ENCODE data around the gene CFAP410.
A peak's percentile ranks its signal among the peaks of the same experiment; 100 is the strongest.
"Not testable (repeated sequence)": the region's sequence is repeated elsewhere in the genome, so short reads cannot be mapped to it uniquely, and the experiment has no call there.

CFAP410 gene

DNA sequence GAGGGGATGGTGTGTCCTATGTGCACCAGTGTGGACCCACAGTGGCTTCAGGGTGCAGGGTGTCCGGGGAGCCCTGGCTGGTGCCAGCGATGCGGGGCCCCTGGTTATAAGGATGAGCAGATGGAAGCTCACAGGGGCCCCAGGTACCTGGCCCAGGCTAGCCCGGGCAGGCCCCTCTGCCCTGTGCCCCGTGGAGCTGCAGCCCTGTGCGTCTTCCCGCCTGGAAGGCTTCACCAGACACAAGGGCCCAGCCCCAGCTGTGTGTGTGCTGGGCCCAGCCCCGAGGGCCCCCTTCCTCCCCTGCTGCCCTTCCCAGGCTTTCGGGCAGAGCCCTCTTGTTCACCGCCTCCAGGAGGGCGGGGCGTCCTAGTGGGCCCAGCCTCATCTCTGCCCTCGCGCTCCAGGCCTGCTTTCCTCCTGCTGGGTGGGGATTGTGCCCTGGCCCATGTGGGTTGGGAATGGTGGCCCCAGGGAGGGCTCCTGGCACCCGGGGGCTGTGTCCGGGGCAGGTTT is 23.4 kb downstream of the CFAP410 start:
- DNase-seq, result no peak

GRCh38 chr21:44314561-44314960 is 24.6 kb downstream of the CFAP410 start:
- DNase-seq, result no peak

- DNase-seq, result no peak
These were observed 25.1 kb downstream of the CFAP410 start for GRCh38 chr21:44314128-44314527.

DNA sequence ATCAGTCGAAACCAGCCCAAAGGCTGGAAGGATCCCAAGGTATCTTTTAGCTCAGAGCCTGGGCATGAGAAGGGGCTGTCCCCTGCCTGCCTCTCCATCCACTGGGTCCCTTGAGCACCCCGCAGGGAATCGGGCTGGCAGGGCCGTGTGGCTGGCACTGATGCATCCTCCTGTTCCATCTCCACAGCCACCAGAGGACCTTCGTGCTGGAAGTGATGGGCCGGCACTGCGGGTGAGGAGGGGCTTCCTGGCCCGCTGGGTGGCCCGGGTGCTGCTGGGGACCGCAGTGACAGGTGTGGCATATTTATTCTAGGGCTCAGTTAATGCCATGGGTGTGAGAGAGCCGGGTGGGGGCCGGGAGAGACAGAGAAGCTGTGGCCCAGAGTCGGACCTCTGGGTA is 25.7 kb downstream of the CFAP410 start:
- no peak for DNase-seq

DNA sequence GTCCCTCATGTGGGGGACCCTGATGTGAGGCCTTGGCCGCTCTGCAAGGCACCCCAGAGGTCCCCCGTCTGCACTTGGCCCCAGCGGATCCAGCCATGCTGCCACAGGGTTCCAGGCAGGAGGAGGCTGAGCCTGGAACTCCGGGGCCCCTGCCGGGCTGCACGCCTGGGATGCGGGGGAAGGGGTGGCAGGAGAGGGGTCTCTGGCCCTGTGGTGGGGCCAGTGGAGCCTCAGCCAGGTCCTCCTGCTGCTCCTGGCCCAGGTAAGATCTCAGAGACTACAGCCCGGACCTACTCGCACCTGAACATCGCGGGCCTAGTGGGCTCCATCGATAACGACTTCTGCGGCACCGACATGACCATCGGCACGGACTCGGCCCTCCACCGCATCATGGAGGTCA is 26.5 kb downstream of the CFAP410 start:
- no peak for DNase-seq

DNA sequence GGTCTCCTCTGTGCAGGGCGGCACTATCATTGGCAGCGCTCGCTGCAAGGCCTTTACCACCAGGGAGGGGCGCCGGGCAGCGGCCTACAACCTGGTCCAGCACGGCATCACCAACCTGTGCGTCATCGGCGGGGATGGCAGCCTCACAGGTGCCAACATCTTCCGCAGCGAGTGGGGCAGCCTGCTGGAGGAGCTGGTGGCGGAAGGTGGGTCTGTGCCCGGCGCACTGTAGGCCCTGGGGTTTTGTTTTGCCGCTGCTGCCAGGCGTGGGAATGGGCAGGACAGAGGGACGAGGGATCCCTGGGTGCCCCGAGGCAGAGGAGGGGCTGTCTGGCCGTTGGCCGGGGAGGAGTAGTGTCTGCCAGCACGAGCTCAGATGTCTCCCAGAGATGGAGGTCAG is 27.1 kb downstream of the CFAP410 start:
- DNase-seq, result no peak

DNA sequence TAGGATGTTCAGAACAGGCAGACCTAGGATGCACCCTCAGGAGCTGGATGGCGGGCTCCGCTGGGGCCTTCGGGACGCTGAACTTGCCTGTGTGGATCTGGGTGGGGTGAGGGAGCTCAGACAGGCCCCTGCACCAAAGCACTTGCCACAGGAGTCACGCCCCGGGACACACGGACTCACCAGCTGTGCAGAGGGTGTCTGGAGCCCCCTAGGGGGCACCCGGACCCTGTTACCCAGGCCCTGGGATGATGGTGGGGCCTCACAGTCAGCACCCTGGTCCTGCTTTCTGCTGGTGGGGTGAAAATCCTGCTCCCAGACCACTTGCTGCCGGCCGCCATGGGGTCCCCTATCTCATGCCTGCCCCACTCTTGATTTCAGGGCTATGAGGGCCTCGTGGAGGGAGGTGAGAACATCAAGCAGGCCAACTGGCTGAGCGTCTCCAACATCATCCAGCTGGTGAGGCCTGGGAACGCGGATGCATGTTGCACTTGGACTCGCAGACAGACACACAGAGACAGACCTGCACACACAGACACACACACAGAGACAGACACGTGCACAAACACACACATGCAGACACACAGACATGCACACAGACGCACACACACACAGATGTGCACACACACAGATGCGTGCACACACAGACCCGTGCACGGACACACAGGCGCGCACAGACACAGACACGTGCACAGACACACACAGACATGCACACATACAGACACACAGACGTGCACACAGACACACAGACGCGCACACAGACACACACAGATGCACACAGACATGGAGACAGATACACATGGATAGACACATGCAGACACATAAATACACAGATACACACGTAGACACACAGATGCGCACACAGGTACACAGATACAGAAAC is 28.3 kb downstream of the CFAP410 start:
- DNase-seq, result no peak

GRCh38 chr21:44306936-44307704 is 32.1 kb downstream of the CFAP410 start:
- no peak for DNase-seq

- no peak for DNase-seq
These were observed 33.5 kb downstream of the CFAP410 start for GRCh38 chr21:44305691-44306090.

- DNase-seq, result peak; percentile 52
These were observed 34.3 kb downstream of the CFAP410 start for GRCh38 chr21:44304877-44305293.

GRCh38 chr21:44304011-44304616 is 35.1 kb downstream of the CFAP410 start:
- DNase-seq, result no peak

- DNase-seq, result no peak
These were observed 35.7 kb downstream of the CFAP410 start for GRCh38 chr21:44303490-44303981.

DNA sequence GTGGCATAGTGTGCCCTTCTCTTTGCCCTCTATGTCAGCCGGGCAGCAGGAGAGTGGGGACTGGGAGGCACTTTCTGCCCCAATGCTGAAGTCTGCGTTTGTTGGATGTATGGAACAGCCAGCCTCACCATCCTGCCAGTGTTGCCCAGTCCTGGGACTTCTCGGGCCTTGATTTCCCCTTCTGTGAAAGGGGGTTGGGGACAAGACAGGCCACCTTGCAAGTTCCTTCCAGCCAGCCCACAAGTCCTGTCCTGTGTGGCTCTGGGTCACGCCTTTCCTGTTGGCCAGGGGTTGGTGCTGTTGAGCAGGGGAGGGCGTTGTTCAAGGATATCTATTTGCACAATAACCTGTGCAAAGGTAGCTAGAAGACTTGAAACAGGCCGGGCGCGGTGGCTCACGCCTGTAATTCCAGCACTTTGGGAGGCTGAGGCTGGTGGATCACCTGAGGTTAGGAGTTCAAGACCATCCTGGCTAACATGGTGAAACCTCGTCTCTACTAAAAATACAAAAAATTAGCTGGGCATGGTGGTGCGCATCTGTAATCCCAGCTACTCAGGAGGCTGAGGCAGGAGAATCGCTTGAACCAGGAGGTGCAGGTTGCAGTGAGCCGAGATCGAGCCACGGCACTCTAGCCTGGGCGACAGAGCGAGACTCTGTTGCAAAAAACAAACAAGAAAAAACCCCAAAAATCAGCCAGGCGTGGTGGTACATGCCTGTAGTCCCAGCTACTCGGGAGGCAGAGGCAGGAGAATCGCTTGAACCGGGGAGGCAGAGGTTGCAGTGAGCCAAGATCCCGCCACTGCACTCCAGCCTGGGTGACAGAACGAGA is 36.4 kb downstream of the CFAP410 start:
- DNase-seq, result not testable (repeated sequence)

- DNase-seq, result no peak
These were observed 37.2 kb downstream of the CFAP410 start for GRCh38 chr21:44301961-44302406.

DNA sequence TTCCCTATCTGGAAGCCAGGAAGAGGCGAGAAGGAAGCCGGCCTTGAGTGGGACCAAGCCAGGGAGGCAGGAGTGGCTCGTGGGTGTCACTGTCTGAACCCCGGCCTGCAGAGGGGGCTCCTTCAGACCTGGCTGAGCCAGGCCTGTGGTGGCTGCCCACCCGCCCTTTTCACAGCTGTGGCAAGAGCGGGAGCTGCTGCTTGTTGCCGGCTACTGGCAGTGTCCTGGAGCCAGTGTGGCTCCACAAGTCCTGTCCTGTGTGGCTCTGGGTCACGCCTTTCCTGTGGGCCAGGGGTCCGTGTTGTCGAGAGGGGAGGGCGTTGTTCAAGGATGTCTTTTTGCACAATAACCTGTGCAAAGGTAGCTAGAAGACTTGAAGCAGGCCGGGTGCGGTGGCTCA is 38.0 kb downstream of the CFAP410 start:
- no peak for DNase-seq

DNA sequence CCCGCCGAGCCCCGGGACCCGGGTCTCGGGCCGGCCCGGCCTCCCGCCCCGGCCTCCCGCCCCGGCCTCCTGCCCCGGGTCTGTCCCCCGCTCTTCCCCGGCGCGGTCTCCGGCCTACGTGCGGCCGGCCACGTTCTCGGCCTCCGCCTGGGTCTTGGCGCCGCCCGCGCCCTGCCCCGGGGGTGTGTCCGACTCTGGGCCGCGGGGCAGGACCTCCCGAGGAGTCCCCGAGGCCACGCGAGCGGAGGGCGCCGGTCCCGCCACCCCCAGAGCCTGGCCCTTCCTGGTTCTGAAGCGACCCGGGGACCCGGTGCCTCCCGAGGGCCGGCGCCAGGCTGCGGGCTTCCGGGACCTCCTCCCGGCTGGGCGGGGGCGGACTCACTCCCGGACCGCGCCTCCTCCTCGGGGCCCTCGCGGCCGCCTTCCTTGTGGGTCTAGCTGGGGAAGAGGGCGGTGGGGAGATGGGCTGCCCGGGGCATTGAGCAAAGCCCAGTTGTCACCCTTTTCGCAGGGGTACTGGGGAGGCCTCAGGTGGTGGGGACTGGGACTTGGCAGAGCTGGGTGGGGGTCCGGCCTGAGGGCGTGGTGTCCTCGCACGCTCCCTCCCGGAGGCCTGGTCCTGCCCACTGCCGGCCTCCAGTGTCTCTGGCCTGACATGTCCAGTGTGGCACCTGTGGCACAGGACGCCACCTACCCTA is 38.8 kb downstream of the CFAP410 start:
- no peak for DNase-seq

GRCh38 chr21:44299458-44300261 is 39.5 kb downstream of the CFAP410 start, which contains the start of gene PFKL:
Gene PFKL, plus strand, starts transcription at chr21:44300053. Its CDS starts 53 bp downstream, at chr21:44300106.
- DNase-seq, result no peak

- no peak for DNase-seq
These were observed 40.1 kb downstream of the CFAP410 start for GRCh38 chr21:44299085-44299457.

- DNase-seq, result no peak
These were observed 40.9 kb downstream of the CFAP410 start for GRCh38 chr21:44298301-44298700.

DNA sequence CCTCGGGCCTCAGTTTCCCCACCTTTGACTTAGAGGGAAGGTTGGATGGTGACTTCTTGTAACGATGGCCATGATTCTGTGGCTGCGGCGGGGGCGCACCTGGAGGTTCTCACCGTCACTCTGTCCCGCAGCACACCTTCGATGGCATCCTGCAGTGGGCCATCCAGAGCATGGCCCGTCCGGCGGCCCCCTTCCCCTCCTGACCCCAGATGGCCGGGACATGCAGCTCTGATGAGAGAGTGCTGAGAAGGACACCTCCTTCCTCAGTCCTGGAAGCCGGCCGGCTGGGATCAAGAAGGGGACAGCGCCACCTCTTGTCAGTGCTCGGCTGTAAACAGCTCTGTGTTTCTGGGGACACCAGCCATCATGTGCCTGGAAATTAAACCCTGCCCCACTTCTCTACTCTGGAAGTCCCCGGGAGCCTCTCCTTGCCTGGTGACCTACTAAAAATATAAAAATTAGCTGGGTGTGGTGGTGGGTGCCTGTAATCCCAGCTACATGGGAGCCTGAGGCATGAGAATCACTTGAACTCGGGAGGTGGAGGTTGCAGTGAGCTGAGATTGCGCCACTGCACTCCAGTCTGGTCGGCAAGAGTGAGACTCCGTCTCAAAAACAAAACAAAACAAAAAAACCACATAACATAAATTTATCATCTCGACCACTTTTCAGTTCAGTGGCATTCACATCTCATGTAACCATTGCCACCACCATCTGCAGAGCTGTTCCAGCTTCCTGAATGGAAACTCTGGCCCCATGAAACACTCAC is 41.5 kb downstream of the CFAP410 start:
- peak; percentile 85 for DNase-seq
